ENCODE data around the gene IL27RA.
A peak's percentile ranks its signal among the peaks of the same experiment; 100 is the strongest.

Gene IL27RA

DNA sequence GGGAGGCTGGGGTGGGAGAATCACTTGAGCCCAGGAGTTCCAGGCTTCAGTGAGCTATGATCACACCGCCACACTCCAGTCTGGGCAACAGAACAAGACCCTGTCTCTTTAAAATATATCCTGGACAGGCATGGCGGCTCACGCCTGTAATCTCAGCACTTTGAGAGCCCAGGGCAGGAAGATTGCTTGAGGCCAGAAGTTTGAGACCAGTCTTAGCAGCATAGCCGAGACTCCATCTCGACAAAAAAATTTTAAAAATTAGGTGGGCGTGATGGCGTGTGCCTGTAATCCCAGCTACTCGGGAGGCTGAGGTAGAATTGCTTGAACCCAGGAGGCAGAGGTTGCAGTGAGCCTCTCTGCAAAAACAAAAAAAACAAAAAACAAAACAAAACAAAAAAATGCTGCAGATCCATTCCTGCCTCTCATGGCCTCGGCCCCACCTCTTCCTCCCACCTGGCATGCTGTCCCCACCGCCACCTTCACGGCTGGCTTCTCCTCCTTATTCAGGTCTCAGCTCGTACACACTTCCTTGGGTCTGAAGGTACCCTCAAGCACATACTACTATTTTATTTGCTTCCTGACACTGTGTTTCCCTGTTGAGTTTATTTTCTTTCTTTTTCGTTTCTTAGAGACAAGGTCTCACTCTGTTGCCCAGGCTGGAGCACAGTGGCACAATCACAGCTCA lies 30.7 kb upstream of the IL27RA start:
- H3K4me1 ChIP-seq (ENCODE audit: control insufficient read depth, insufficient read depth, low read length): peaks cover 4% of the 10 kb centered on the region; the same call in 1 of the 2 replicates
- no peaks in the 10 kb centered on the region for H3K27me3 ChIP-seq (ENCODE audit: control insufficient read depth, insufficient read depth, low read length)
- no peaks in the 10 kb centered on the region for H3K36me3 ChIP-seq (ENCODE audit: control insufficient read depth, insufficient read depth, low read length)
- WGBS (ENCODE audit: insufficient coverage, insufficient read length): no CpG with 5 or more reads among the region's 13 CpGs
- H3K27ac ChIP-seq (ENCODE audit: low read length): no peak overlapping the region
- H3K9me3 ChIP-seq (ENCODE audit: control insufficient read depth, insufficient read depth, low read length): no peaks in the 10 kb centered on the region
- no peak for DNase-seq (ENCODE audit: low read depth, low spot score)
- no peak overlapping the region for H3K4me3 ChIP-seq (ENCODE audit: low read length)

GRCh38 chr19:14002571-14003250 lies 28.9 kb upstream of the IL27RA start:
- Histone ChIP-seq H3K4me1 (ENCODE audit: control insufficient read depth, insufficient read depth, low read length) (peaks cover 4% of the 10 kb centered on the region; the same call in 1 of the 2 replicates), H3K4me3 (ENCODE audit: low read length) (no peak overlapping the region), H3K27ac (ENCODE audit: low read length) (no peak overlapping the region), H3K9me3 (ENCODE audit: control insufficient read depth, insufficient read depth, low read length) (no peaks in the 10 kb centered on the region), H3K27me3 (ENCODE audit: control insufficient read depth, insufficient read depth, low read length) (no peaks in the 10 kb centered on the region), H3K36me3 (ENCODE audit: control insufficient read depth, insufficient read depth, low read length) (no peaks in the 10 kb centered on the region)
- no CpG with 5 or more reads among the region's 13 CpGs for WGBS (ENCODE audit: insufficient coverage, insufficient read length)
- DNase-seq (ENCODE audit: low read depth, low spot score): no peak

GRCh38 chr19:14003251-14004055 lies 28.1 kb upstream of the IL27RA start:
- no peak for DNase-seq (ENCODE audit: low read depth, low spot score)
- peaks cover 4% of the 10 kb centered on the region; the same call in 1 of the 2 replicates for H3K4me1 ChIP-seq (ENCODE audit: control insufficient read depth, insufficient read depth, low read length)
- no peak overlapping the region for H3K4me3 ChIP-seq (ENCODE audit: low read length)
- H3K27ac ChIP-seq (ENCODE audit: low read length): no peak overlapping the region
- no CpG with 5 or more reads among the region's 10 CpGs for WGBS (ENCODE audit: insufficient coverage, insufficient read length)
- no peaks in the 10 kb centered on the region for H3K36me3 ChIP-seq (ENCODE audit: control insufficient read depth, insufficient read depth, low read length)
- no peaks in the 10 kb centered on the region for H3K27me3 ChIP-seq (ENCODE audit: control insufficient read depth, insufficient read depth, low read length)
- H3K9me3 ChIP-seq (ENCODE audit: control insufficient read depth, insufficient read depth, low read length): no peaks in the 10 kb centered on the region

- no peaks in the 10 kb centered on the region for H3K36me3 ChIP-seq (ENCODE audit: control insufficient read depth, insufficient read depth, low read length)
- no peaks in the 10 kb centered on the region for H3K27me3 ChIP-seq (ENCODE audit: control insufficient read depth, insufficient read depth, low read length)
- H3K4me1 ChIP-seq (ENCODE audit: control insufficient read depth, insufficient read depth, low read length): peaks cover 4% of the 10 kb centered on the region; the same call in 1 of the 2 replicates
- no peaks in the 10 kb centered on the region for H3K9me3 ChIP-seq (ENCODE audit: control insufficient read depth, insufficient read depth, low read length)
- no peak overlapping the region for H3K27ac ChIP-seq (ENCODE audit: low read length)
- no peak overlapping the region for H3K4me3 ChIP-seq (ENCODE audit: low read length)
- DNase-seq (ENCODE audit: low read depth, low spot score): no peak
- no CpG with 5 or more reads among the region's 14 CpGs for WGBS (ENCODE audit: insufficient coverage, insufficient read length)
Measured at GRCh38 chr19:14004619-14005348, 26.8 kb upstream of the IL27RA start.

GRCh38 chr19:14005349-14006084 lies 26.0 kb upstream of the IL27RA start:
- WGBS (ENCODE audit: insufficient coverage, insufficient read length): no CpG with 5 or more reads among the region's 50 CpGs
- Histone ChIP-seq H3K9me3 (ENCODE audit: control insufficient read depth, insufficient read depth, low read length) (no peaks in the 10 kb centered on the region), H3K4me1 (ENCODE audit: control insufficient read depth, insufficient read depth, low read length) (peaks cover 4% of the 10 kb centered on the region; the same call in 1 of the 2 replicates), H3K27ac (ENCODE audit: low read length) (no peak overlapping the region), H3K4me3 (ENCODE audit: low read length) (peak overlapping the region; percentile 82; the same call in 1 of the 2 replicates), H3K36me3 (ENCODE audit: control insufficient read depth, insufficient read depth, low read length) (no peaks in the 10 kb centered on the region), H3K27me3 (ENCODE audit: control insufficient read depth, insufficient read depth, low read length) (no peaks in the 10 kb centered on the region)
- DNase-seq (ENCODE audit: low read depth, low spot score): no peak

DNA sequence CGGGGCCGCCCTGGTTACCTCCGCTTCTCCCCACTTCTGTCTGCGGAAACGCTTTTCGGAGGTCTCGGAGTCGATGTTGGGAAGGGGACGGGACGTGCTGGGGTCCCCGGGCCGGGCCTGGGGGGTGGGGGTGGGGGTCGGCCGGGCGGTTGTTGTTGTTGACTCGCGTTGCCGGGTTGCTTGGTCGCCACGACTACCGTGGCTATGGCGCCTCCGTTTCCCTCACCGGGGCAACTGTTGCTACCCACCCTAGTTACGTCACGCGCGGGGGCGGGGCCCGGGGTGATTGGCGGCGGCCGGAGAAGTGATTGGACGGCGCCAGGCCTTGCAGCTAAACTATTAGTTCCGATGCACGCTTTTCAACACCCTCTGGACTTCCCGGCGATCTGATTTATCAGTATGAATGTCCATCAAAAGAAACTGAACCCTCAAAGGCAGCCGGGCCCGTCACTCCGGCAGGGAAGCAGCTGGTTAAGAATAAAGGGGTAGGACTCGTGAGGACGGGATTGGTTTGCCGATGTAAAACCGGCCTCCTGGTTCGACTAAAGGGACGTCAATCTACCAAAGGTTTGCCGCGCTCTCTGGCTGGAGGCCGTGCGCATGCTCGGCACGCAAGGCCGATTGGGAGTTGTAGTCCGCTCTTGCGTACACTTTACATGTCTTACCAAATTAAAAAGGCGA lies 25.3 kb upstream of the IL27RA start, which contains the start of gene RFX1:
RFX1 (minus strand) TSS at position 236 of the 681 bp plus-strand sequence. CDS start 12,477 bp downstream, outside the sequence.
- WGBS (ENCODE audit: insufficient coverage, insufficient read length): no CpG with 5 or more reads among the region's 58 CpGs
- peaks cover 4% of the 10 kb centered on the region; the same call in 1 of the 2 replicates for H3K4me1 ChIP-seq (ENCODE audit: control insufficient read depth, insufficient read depth, low read length)

DNA sequence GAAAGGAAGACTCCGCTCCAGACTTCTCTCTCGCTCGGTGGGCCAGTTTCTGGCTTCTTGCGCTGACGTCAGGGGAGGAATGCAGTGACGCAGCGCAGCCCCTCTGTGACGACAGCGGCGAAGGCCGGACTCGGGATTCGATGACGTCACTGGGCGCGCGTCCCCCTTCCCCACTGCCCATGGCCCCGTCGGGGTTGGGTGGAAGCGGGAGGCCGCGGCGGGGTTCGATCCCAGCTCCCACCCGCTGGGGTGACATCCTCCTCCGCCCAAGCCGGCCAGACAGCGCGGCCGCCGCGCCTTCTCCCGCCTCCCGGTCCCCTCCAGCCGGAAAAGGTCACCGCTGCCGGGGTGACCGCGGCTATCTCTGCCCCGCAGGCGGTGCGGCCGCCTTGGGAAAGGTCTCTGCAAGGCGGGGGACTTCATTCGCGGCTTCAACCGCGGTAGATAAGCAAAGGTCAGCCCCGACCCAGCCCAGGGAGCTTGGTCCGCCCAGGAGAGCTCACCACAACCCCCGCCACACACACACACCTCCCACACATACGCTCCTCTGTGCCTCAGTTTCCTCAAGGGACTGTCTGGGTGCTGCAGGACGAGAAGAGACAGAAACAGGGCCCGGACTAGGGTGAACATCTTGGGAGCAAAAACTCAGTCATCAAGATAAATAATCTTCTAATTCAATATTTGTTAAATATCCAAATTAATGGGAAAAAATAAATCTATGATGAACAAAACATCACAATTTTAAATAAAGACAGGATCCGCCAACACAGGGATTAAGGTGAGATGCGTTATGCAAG lies 24.6 kb upstream of the IL27RA start:
- Histone ChIP-seq H3K9me3 (ENCODE audit: control insufficient read depth, insufficient read depth, low read length) (no peaks in the 10 kb centered on the region), H3K27ac (ENCODE audit: low read length) (no peak overlapping the region), H3K36me3 (ENCODE audit: control insufficient read depth, insufficient read depth, low read length) (no peaks in the 10 kb centered on the region), H3K4me1 (ENCODE audit: control insufficient read depth, insufficient read depth, low read length) (peaks cover 4% of the 10 kb centered on the region; the same call in 1 of the 2 replicates), H3K4me3 (ENCODE audit: low read length) (peak overlapping the region; percentile 54; the same call in 1 of the 2 replicates), H3K27me3 (ENCODE audit: control insufficient read depth, insufficient read depth, low read length) (no peaks in the 10 kb centered on the region)
- WGBS (ENCODE audit: insufficient coverage, insufficient read length): no CpG with 5 or more reads among the region's 56 CpGs
- peak; percentile 60 for DNase-seq (ENCODE audit: low read depth, low spot score)

More for the DNA sequence above, 25.3 kb upstream of the IL27RA start, which contains the start of gene RFX1:
- H3K27ac ChIP-seq (ENCODE audit: low read length): no peak within 1 kb of the TSS
- no peaks in the 10 kb centered on the region for H3K36me3 ChIP-seq (ENCODE audit: control insufficient read depth, insufficient read depth, low read length)
- peak; percentile 97 for DNase-seq (ENCODE audit: low read depth, low spot score)
- H3K9me3 ChIP-seq (ENCODE audit: control insufficient read depth, insufficient read depth, low read length): no peaks in the 10 kb centered on the region
- no peaks in the 10 kb centered on the region for H3K27me3 ChIP-seq (ENCODE audit: control insufficient read depth, insufficient read depth, low read length)
- peak within 1 kb of the TSS; percentile 82; the same call in 1 of the 2 replicates for H3K4me3 ChIP-seq (ENCODE audit: low read length)

GRCh38 chr19:14012378-14012915 lies 19.1 kb upstream of the IL27RA start:
- H3K36me3 ChIP-seq (ENCODE audit: control insufficient read depth, insufficient read depth, low read length): no peaks in the 10 kb centered on the region
- no peaks in the 10 kb centered on the region for H3K9me3 ChIP-seq (ENCODE audit: control insufficient read depth, insufficient read depth, low read length)
- H3K27ac ChIP-seq (ENCODE audit: low read length): no peak overlapping the region
- no peaks in the 10 kb centered on the region for H3K4me1 ChIP-seq (ENCODE audit: control insufficient read depth, insufficient read depth, low read length)
- H3K27me3 ChIP-seq (ENCODE audit: control insufficient read depth, insufficient read depth, low read length): no peaks in the 10 kb centered on the region
- H3K4me3 ChIP-seq (ENCODE audit: low read length): no peak overlapping the region
- no CpG with 5 or more reads among the region's 2 CpGs for WGBS (ENCODE audit: insufficient coverage, insufficient read length)
- no peak for DNase-seq (ENCODE audit: low read depth, low spot score)
